HepG2 (cell line): ENCODE measurements around the gene PTGS2. TPM values are rescaled to one million over a fixed set of nuclear protein-coding genes. Genes with fewer than 3 reads are reported as not detected.

Experiments used
- ATAC-seq: fragments of 200-7000 bp; cut with Tn5 transposase; 3 replicates; pipeline ENCODE4 v1.9.1; 2020; ENCODE audit warnings: mild to moderate bottlenecking, moderate library complexity
- BruUV-seq: library from RNA; stranded (reverse); fragments of 400-500 nt; replicated peaks from 2 replicates; lab custom pipeline; 2021; lab: Mats Ljungman, UMichigan
- CTCF ChIA-PET: fragments of 300-600 bp; formaldehyde crosslinking; extraction: SDS; loops from one replicate; lab custom pipeline; 2021; ENCODE audit warnings: low total read pairs, inconsistent platforms, low intra/inter-chr PET ratio; lab: Yijun Ruan, JAX
- POLR2A ChIA-PET: fragments of 350-600 bp; sonication (Branson Sonifier 250); formaldehyde crosslinking; loops from one replicate; lab custom pipeline; 2020; ENCODE audit warnings: antibody characterized with exemption, inconsistent platforms; lab: Yijun Ruan, JAX
- DNase-seq: peaks from one replicate; pipeline ENCODE4 v3.0.0-alpha.2; 2015; ENCODE audit warnings: low spot score
- FAIRE-seq: peaks from 3 replicates; lab custom pipeline; 2011; peaks lifted over from hg19 to GRCh38; lab: Jason Lieb, UNC
- H2AFZ ChIP-seq: one replicate; pipeline ENCODE4 v1.6.1; 2011; ENCODE audit warnings: low read length, inconsistent platforms
- H3K27ac ChIP-seq: fragments of 300-600 bp; 3 replicates; pipeline ENCODE4 v1.8.0; 2011; ENCODE audit warnings: mixed run types, mild to moderate bottlenecking, mixed read lengths, low read length, inconsistent platforms; ENCODE audit not compliant: insufficient read depth; ENCODE audit errors: extremely low read length
- H3K27me3 ChIP-seq, 2 experiments: fragments of 200-600 bp in 1 of 2; 2 replicates in 1 of 2; 3 replicates in 1 of 2; pipeline versions ENCODE4 v1.6.0 to v1.8.0; 2011; ENCODE audit warnings: low read length in 2 of 2, mild to moderate bottlenecking in 2 of 2, moderate library complexity in 2 of 2, inconsistent platforms in 1 of 2; ENCODE audit not compliant: insufficient read depth in 2 of 2, control insufficient read depth in 1 of 2
- H3K36me3 ChIP-seq, 2 experiments: fragments of 200-600 bp in 1 of 2; replicated peaks in 1 of 2; 2 replicates in 1 of 2; 3 replicates in 1 of 2; pipeline versions ENCODE4 v1.5.1 to v1.8.0; 2011; ENCODE audit warnings: low read length in 2 of 2, inconsistent platforms in 1 of 2; ENCODE audit not compliant: insufficient read depth in 2 of 2, control insufficient read depth in 1 of 2
- H3K4me1 ChIP-seq: 2 replicates; pipeline ENCODE4 v1.5.1; 2012; ENCODE audit warnings: low read length, inconsistent platforms; ENCODE audit not compliant: insufficient read depth
- H3K4me2 ChIP-seq: 2 replicates; pipeline ENCODE4 v1.6.0; 2011; ENCODE audit warnings: low read depth, low read length, inconsistent platforms
- H3K4me3 ChIP-seq, 3 experiments: fragments of 200-600 bp in 1 of 3; sonication (generic), shearing (Covaris generic) in 1 of 3; replicated peaks in 1 of 3; 2 replicates each; pipeline ENCODE4 v1.5.1; 2011 to 2016; ENCODE audit warnings: low read length in 3 of 3, inconsistent platforms in 2 of 3, low read depth in 2 of 3, mild to moderate bottlenecking in 2 of 3, control low read depth in 1 of 3, mixed read lengths in 1 of 3; ENCODE audit not compliant: insufficient read depth in 1 of 3
- H3K79me2 ChIP-seq: one replicate; pipeline ENCODE4 v1.6.1; 2011; ENCODE audit warnings: low read length, inconsistent platforms; ENCODE audit not compliant: insufficient read depth
- H3K9ac ChIP-seq: 2 replicates; pipeline ENCODE4 v1.6.0; 2011; ENCODE audit warnings: mild to moderate bottlenecking, low read depth, low read length, inconsistent platforms; ENCODE audit not compliant: insufficient read depth
- H3K9me3 ChIP-seq: 2 replicates; pipeline ENCODE4 v1.5.1; 2012; ENCODE audit warnings: mild to moderate bottlenecking, low read length
- H4K20me1 ChIP-seq: 2 replicates; pipeline ENCODE4 v1.6.0; 2011; ENCODE audit warnings: inconsistent platforms, mild to moderate bottlenecking, low read length, moderate library complexity; ENCODE audit not compliant: insufficient read depth
- AGO1 ChIP-seq: fragments of 200-400 bp; formaldehyde crosslinking; IDR thresholded peaks from 2 replicates; pipeline ENCODE4 v1.6.1; 2017; ENCODE audit warnings: mild to moderate bottlenecking, low read depth, low read length, moderate library complexity; ENCODE audit not compliant: poor library complexity, severe bottlenecking
- E2F5 ChIP-seq: sonication (generic); formaldehyde crosslinking; conservative IDR thresholded peaks from 2 replicates; pipeline ENCODE4 v1.4.0; 2020; ENCODE audit warnings: missing genetic modification reagents
- HIC2 ChIP-seq: sonication (generic); formaldehyde crosslinking; IDR thresholded peaks from 2 replicates; pipeline ENCODE4 v1.9.0; 2022; ENCODE audit warnings: low read depth, missing genetic modification reagents
- HOXA7 ChIP-seq: sonication (generic); formaldehyde crosslinking; IDR thresholded peaks from 2 replicates; pipeline ENCODE4 v1.8.1; 2022; ENCODE audit warnings: mild to moderate bottlenecking, missing genetic modification reagents, moderate library complexity
- ZBTB7B ChIP-seq: sonication (generic); formaldehyde crosslinking; IDR thresholded peaks from 2 replicates; pipeline ENCODE4 v1.4.0; 2020; ENCODE audit warnings: missing genetic modification reagents
- ZMAT3 ChIP-seq: sonication (generic); formaldehyde crosslinking; conservative IDR thresholded peaks from 2 replicates; pipeline ENCODE4 v1.7.0; 2021; ENCODE audit warnings: missing genetic modification reagents
- ZNF138 ChIP-seq: sonication (generic); formaldehyde crosslinking; IDR thresholded peaks from 2 replicates; pipeline ENCODE4 v1.5.0; 2020; ENCODE audit warnings: mild to moderate bottlenecking, low read depth, missing genetic modification reagents
- ZNF24 ChIP-seq: fragments of 450-650 bp; IDR thresholded peaks from 2 replicates; pipeline ENCODE4 v1.6.1; 2017; ENCODE audit warnings: antibody characterized with exemption, mild to moderate bottlenecking
- ZNF256 ChIP-seq: sonication (generic); formaldehyde crosslinking; conservative IDR thresholded peaks from 2 replicates; pipeline ENCODE4 v1.4.0; 2020; ENCODE audit warnings: missing genetic modification reagents
- ZNF282 ChIP-seq: fragments of 450-650 bp; IDR thresholded peaks from 2 replicates; pipeline ENCODE4 v1.6.1; 2018; ENCODE audit not compliant: partially characterized antibody
- ZNF704 ChIP-seq: sonication (generic); formaldehyde crosslinking; IDR thresholded peaks from 2 replicates; pipeline ENCODE4 v1.8.1; 2023; ENCODE audit warnings: mild to moderate bottlenecking, inconsistent platforms, moderate library complexity, missing genetic modification reagents, borderline replicate concordance
- ZNF749 ChIP-seq: sonication (generic); formaldehyde crosslinking; IDR thresholded peaks from 2 replicates; pipeline ENCODE4 v1.8.0; 2022; ENCODE audit warnings: mild to moderate bottlenecking, missing genetic modification reagents, moderate library complexity, borderline replicate concordance
- ZSCAN9 ChIP-seq: IDR thresholded peaks from 2 replicates; pipeline ENCODE4 v1.6.1; 2016; ENCODE audit warnings: borderline replicate concordance
- WGBS: methylation state at CpG from one replicate; pipeline ENCODE4 v1.1.6; 2017; ENCODE audit warnings: low lambda C conversion rate; 5-methylcytosine and 5-hydroxymethylcytosine counted together
- in situ Hi-C: cut with HindIII; loops from 2 replicates; pipeline ENCODE4 v1.10.0; 2017; ENCODE audit warnings: low pct_unique_long_range_greater_than_20kb; ENCODE audit not compliant: extremely low pct_ligation_motif_present
- intact Hi-C: fragments of 100-400 bp; cut with micrococcal nuclease; formaldehyde crosslinking; loops from one replicate; pipeline ENCODE4 v1.10.0; 2022; ENCODE audit not compliant: unreplicated experiment
- polyA plus RNA-seq, 8 experiments: library from polyadenylated mRNA; depleted of rRNA in 3 of 8; stranded (reverse) in 7 of 8; unstranded in 1 of 8; fragments of >200 nt; fragmentation: Illumina TruSeq in 4 of 8; extraction: Trizol in 4 of 8; gene quantifications; 2 replicates each; pipeline versions ENCODE4 v1.2.1 to v1.2.3, GENCODE V29; 2011 to 2016; ENCODE audit warnings: low read depth in 4 of 8, missing spikeins in 1 of 8, mixed read lengths in 1 of 8; ENCODE audit not compliant: insufficient read depth in 1 of 8
- total RNA-seq, 5 experiments: library from RNA; depleted of rRNA; stranded (reverse); fragments of >200 nt; fragmentation: Illumina TruSeq; extraction: Trizol; gene quantifications; 2 replicates each; pipeline ENCODE4 v1.2.3, GENCODE V29; 2016; ENCODE audit warnings: low read depth in 1 of 5
- TF ChIP-seq, protein P1 (sequence below), 2 experiments: sonication (generic) in 1 of 2; formaldehyde crosslinking in 1 of 2; IDR thresholded peaks; 2 replicates each; pipeline versions ENCODE4 v1.5.1 to v1.6.1; 2011 to 2020; ENCODE audit warnings: borderline replicate concordance in 1 of 2, low read depth in 1 of 2, low read length in 1 of 2, mild to moderate bottlenecking in 1 of 2, missing genetic modification reagents in 1 of 2, moderate library complexity in 1 of 2
- TF ChIP-seq, protein P2 (sequence below): sonication (generic); formaldehyde crosslinking; IDR thresholded peaks from 2 replicates; pipeline ENCODE4 v1.4.0; 2020; ENCODE audit warnings: missing genetic modification reagents, mild to moderate bottlenecking, borderline replicate concordance
- TF ChIP-seq, protein P3 (sequence below): sonication (generic); formaldehyde crosslinking; IDR thresholded peaks from 2 replicates; pipeline ENCODE4 v1.5.0; 2020; ENCODE audit warnings: missing genetic modification reagents, mild to moderate bottlenecking, borderline replicate concordance

PTGS2 gene
- total and polyA plus RNA-seq, 2 of the 13 experiments (the other 11 are each of a cell fraction or from before 2014, with no cell fraction given): not detected

- H3K4me1 ChIP-seq: no peaks in the 10 kb centered on the region
- H3K4me2 ChIP-seq: no peak overlapping the region
- ChIA-PET CTCF (no interaction called here), POLR2A (no interaction called here)
- H3K9ac ChIP-seq: no peak overlapping the region
- no peaks in the 10 kb centered on the region for H4K20me1 ChIP-seq
- no peaks in the 10 kb centered on the region for H3K79me2 ChIP-seq
- DNase-seq (no peak), ATAC-seq (no peak), FAIRE-seq (no peak)
- no peak overlapping the region for H3K27ac ChIP-seq
- no peaks in the 10 kb centered on the region for H3K9me3 ChIP-seq
- no peak overlapping the region for H3K4me3 ChIP-seq
- in situ Hi-C loops: no loop called here
- H3K27me3 ChIP-seq: no peaks in the 10 kb centered on the region
- no peaks in the 10 kb centered on the region for H3K36me3 ChIP-seq
- WGBS: 12% methylated on average over 2 of the region's 2 CpGs
- no TSS peak for BruUV-seq
- H2AFZ ChIP-seq: no peak overlapping the region
- intact Hi-C loops: no loop called here
- TF ChIP-seq ZNF256 (no peak), AGO1 (no peak), ZNF138 (CRISPR knock-in tag) (no peak), ZNF749 (CRISPR knock-in tag) (no peak), ZMAT3 (CRISPR knock-in tag) (no peak), ZSCAN9 (CRISPR knock-in tag) (no peak), HOXA7 (no peak), ZBTB7B (CRISPR knock-in tag) (no peak), E2F5 (CRISPR knock-in tag) (no peak), HIC2 (CRISPR knock-in tag) (no peak), ZNF704 (CRISPR knock-in tag) (no peak), ZNF282 (no peak), ZNF24 (no peak)
- TF ChIP-seq, protein P1, sequence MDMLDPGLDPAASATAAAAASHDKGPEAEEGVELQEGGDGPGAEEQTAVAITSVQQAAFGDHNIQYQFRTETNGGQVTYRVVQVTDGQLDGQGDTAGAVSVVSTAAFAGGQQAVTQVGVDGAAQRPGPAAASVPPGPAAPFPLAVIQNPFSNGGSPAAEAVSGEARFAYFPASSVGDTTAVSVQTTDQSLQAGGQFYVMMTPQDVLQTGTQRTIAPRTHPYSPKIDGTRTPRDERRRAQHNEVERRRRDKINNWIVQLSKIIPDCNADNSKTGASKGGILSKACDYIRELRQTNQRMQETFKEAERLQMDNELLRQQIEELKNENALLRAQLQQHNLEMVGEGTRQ (IDR thresholded peaks at IDR 0.05; ENCODE audit: low read depth, low read length): no peak
- TF ChIP-seq, protein P1 (CRISPR knock-in tag; IDR thresholded peaks at IDR 0.05; ENCODE audit: borderline replicate concordance): no peak
- TF ChIP-seq, protein P2, sequence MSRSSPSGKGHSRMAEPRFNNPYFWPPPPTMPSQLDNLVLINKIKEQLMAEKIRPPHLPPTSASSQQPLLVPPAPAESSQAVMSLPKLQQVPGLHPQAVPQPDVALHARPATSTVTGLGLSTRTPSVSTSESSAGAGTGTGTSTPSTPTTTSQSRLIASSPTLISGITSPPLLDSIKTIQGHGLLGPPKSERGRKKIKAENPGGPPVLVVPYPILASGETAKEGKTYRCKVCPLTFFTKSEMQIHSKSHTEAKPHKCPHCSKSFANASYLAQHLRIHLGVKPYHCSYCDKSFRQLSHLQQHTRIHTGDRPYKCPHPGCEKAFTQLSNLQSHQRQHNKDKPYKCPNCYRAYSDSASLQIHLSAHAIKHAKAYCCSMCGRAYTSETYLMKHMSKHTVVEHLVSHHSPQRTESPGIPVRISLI (CRISPR knock-in tag): no peak
- TF ChIP-seq, protein P3, sequence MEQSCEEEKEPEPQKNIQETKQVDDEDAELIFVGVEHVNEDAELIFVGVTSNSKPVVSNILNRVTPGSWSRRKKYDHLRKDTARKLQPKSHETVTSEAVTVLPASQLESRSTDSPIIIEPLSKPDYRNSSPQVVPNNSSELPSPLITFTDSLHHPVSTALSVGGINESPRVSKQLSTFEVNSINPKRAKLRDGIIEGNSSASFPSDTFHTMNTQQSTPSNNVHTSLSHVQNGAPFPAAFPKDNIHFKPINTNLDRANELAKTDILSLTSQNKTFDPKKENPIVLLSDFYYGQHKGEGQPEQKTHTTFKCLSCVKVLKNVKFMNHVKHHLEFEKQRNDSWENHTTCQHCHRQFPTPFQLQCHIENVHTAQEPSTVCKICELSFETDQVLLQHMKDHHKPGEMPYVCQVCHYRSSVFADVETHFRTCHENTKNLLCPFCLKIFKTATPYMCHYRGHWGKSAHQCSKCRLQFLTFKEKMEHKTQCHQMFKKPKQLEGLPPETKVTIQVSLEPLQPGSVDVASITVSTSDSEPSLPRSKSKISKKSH (CRISPR knock-in tag): no peak
Observed at GRCh38 chr1:186681801-186682200, 1.6 kb upstream of the PTGS2 start.
